Esophagus mucosa (tissue), 1 donor: ENCODE data around the gene RCL1. TPM values are rescaled to one million over a fixed set of nuclear protein-coding genes. Genes with fewer than 3 reads are reported as not detected.

Experiments
- ATAC-seq: fragments of 200-7000 bp; cut with Tn5 transposase; one replicate; pipeline ENCODE4 v1.9.1; 2020
- total RNA-seq: library from RNA; stranded (reverse); gene quantifications from one replicate; pipeline ENCODE4 v1.2.4, GENCODE V29; 2023
- donor health status: DM: yes; HTN: yes; CAD: no.

RCL1 gene
- total RNA-seq, 1 donor from 2014 or later: 13.9 TPM

- no peak for ATAC-seq
Measured at GRCh38 chr9:4844056-4844838, 51.5 kb downstream of the RCL1 start.

- ATAC-seq: peak; percentile 29
Measured at GRCh38 chr9:4849369-4849768, 56.6 kb downstream of the RCL1 start.

GRCh38 chr9:4850603-4851310 is 58.0 kb downstream of the RCL1 start:
- ATAC-seq: no peak

GRCh38 chr9:4852419-4852818 is 59.7 kb downstream of the RCL1 start:
- no peak for ATAC-seq

GRCh38 chr9:4854265-4854590 is 61.5 kb downstream of the RCL1 start:
- ATAC-seq: no peak

- ATAC-seq: no peak
Measured at GRCh38 chr9:4855841-4856240, 63.1 kb downstream of the RCL1 start.

- ATAC-seq: no peak
Measured at GRCh38 chr9:4857163-4857810, 64.5 kb downstream of the RCL1 start.

GRCh38 chr9:4859035-4859434 is 66.3 kb downstream of the RCL1 start:
- ATAC-seq: no peak

- ATAC-seq: peak; percentile 73
Measured at GRCh38 chr9:4860383-4860782, 67.6 kb downstream of the RCL1 start.

GRCh38 chr9:4861145-4861544 is 68.4 kb downstream of the RCL1 start:
- peak; percentile 62 for ATAC-seq

- ATAC-seq: peak; percentile 38
Measured at GRCh38 chr9:4861736-4862451, 69.2 kb downstream of the RCL1 start.

GRCh38 chr9:4862506-4863250 is 69.9 kb downstream of the RCL1 start:
- ATAC-seq: no peak

GRCh38 chr9:4864234-4864661 is 71.5 kb downstream of the RCL1 start:
- ATAC-seq: no peak

- no peak for ATAC-seq
Measured at GRCh38 chr9:4864698-4865097, 72.0 kb downstream of the RCL1 start.

- no peak for ATAC-seq
Measured at GRCh38 chr9:4865681-4866080, 72.9 kb downstream of the RCL1 start.

GRCh38 chr9:4866239-4866969 is 73.7 kb downstream of the RCL1 start:
- no peak for ATAC-seq

GRCh38 chr9:4873066-4873465 is 80.3 kb downstream of the RCL1 start:
- no peak for ATAC-seq

- no peak for ATAC-seq
Measured at GRCh38 chr9:4875559-4875958, 82.8 kb downstream of the RCL1 start.

- ATAC-seq: no peak
Measured at GRCh38 chr9:4879115-4879558, 86.4 kb downstream of the RCL1 start.

- no peak for ATAC-seq
Measured at GRCh38 chr9:4883326-4883873, 90.7 kb downstream of the RCL1 start.

GRCh38 chr9:4886698-4887097 is 94.0 kb downstream of the RCL1 start:
- no peak for ATAC-seq
